Neural progenitor cell (in vitro differentiated cells): ENCODE results near the gene RAB3GAP2. TPM values are rescaled to one million over a fixed set of nuclear protein-coding genes. Genes with fewer than 3 reads are reported as not detected.

ENCODE experiments used
- DNase-seq: peaks from one replicate; pipeline ENCODE4 v3.0.0-alpha.2; 2016; ENCODE audit warnings: low spot score
- H2AFZ ChIP-seq: fragments of 200-600 bp; sonication (generic); replicated peaks from 2 replicates; pipeline ENCODE4 v1.6.1; 2016; ENCODE audit warnings: antibody characterized with exemption
- H3F3A ChIP-seq: fragments of 200-600 bp; sonication (generic); 2 replicates; pipeline ENCODE4 v1.6.1; 2016; ENCODE audit warnings: antibody characterized with exemption, low read depth
- H3K27ac ChIP-seq: fragments of 200-600 bp; sonication (generic); 2 replicates; pipeline ENCODE4 v1.5.1; 2016; ENCODE audit warnings: mild to moderate bottlenecking
- H3K27me3 ChIP-seq: fragments of 200-600 bp; sonication (generic); 2 replicates; pipeline ENCODE4 v1.6.1; 2016; ENCODE audit warnings: mild to moderate bottlenecking, moderate library complexity
- H3K36me3 ChIP-seq: fragments of 200-600 bp; sonication (generic); 2 replicates; pipeline ENCODE4 v1.5.1; 2016
- H3K4me1 ChIP-seq: fragments of 200-600 bp; sonication (generic); 2 replicates; pipeline ENCODE4 v1.6.1; 2016; ENCODE audit warnings: mixed run types
- H3K4me2 ChIP-seq: fragments of 200-600 bp; sonication (generic); 2 replicates; pipeline ENCODE4 v1.6.1; 2016
- H3K4me3 ChIP-seq: fragments of 200-600 bp; sonication (generic); 2 replicates; pipeline ENCODE4 v1.5.1; 2016
- H3K79me2 ChIP-seq: fragments of 200-600 bp; sonication (generic); 2 replicates; pipeline ENCODE4 v1.6.1; 2016; ENCODE audit warnings: low read depth
- H3K9ac ChIP-seq: fragments of 200-600 bp; sonication (generic); 2 replicates; pipeline ENCODE4 v1.6.1; 2016
- H3K9me3 ChIP-seq: fragments of 200-600 bp; sonication (generic); 2 replicates; pipeline ENCODE4 v1.5.1; 2016; ENCODE audit warnings: low read depth
- H4K20me1 ChIP-seq: fragments of 200-600 bp; sonication (generic); 2 replicates; pipeline ENCODE4 v1.6.1; 2016; ENCODE audit warnings: low read depth
- H3K27ac Mint-ChIP-seq: 3 replicates; pipeline ENCODE4 v1.8.0; 2021; ENCODE audit warnings: mixed read lengths
- H3K27me3 Mint-ChIP-seq: 2 replicates; pipeline ENCODE4 v1.8.0; 2022; ENCODE audit warnings: low read depth, mild to moderate bottlenecking, inconsistent platforms, moderate library complexity, mixed read lengths; ENCODE audit not compliant: insufficient read depth
- H3K36me3 Mint-ChIP-seq: 3 replicates; pipeline ENCODE4 v1.8.0; 2021; ENCODE audit warnings: mixed read lengths
- H3K4me1 Mint-ChIP-seq: 3 replicates; pipeline ENCODE4 v1.8.0; 2021; ENCODE audit warnings: mixed read lengths
- H3K4me3 Mint-ChIP-seq: 3 replicates; pipeline ENCODE4 v1.8.0; 2021; ENCODE audit warnings: mild to moderate bottlenecking, moderate library complexity, mixed read lengths
- H3K9me3 Mint-ChIP-seq: 3 replicates; pipeline ENCODE4 v1.8.0; 2020; ENCODE audit warnings: mixed read lengths
- EZH2 ChIP-seq: fragments of 200-600 bp; sonication (generic); IDR thresholded peaks from 2 replicates; pipeline ENCODE4 v1.6.1; 2017; ENCODE audit warnings: antibody characterized with exemption, mild to moderate bottlenecking, moderate library complexity
- EZH2phosphoT487 ChIP-seq: fragments of 200-600 bp; sonication (generic); IDR thresholded peaks from 2 replicates; pipeline ENCODE4 v1.6.1; 2017; ENCODE audit warnings: antibody characterized with exemption
- total RNA-seq: library from RNA; depleted of rRNA; stranded (reverse); fragments of >200 nt; gene quantifications from 2 replicates; pipeline ENCODE4 v1.2.3, GENCODE V29; 2015; ENCODE audit warnings: low replicate concordance
- TF ChIP-seq, protein P1 (sequence below): fragments of 200-600 bp; sonication (generic); IDR thresholded peaks from 2 replicates; pipeline ENCODE4 v1.5.1; 2017; ENCODE audit warnings: antibody characterized with exemption, mild to moderate bottlenecking

Gene RAB3GAP2
- total RNA-seq, 1 donor from 2014 or later, result 36.4 TPM

DNA sequence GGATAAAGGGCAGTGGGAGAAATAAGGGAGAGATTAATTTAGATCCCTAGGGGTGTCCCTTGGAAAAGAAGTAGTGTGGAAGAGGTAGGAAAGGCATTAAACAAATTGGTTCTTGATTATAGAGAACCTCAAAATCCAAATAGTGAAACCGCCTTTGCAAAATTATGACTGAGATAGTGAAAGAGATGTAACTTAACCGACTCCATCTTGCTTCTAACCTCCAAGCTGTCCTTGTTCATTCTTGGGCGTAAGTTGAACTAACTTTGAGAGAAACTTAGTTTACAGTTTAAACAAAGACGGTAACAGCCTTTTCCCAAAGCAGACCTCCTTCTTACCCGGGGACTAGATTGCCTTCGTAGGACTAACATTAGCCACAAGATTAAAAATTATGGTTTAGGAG lies 3.2 kb upstream of the RAB3GAP2 start:
- peak overlapping the region; percentile 91 for H2AFZ ChIP-seq

DNA sequence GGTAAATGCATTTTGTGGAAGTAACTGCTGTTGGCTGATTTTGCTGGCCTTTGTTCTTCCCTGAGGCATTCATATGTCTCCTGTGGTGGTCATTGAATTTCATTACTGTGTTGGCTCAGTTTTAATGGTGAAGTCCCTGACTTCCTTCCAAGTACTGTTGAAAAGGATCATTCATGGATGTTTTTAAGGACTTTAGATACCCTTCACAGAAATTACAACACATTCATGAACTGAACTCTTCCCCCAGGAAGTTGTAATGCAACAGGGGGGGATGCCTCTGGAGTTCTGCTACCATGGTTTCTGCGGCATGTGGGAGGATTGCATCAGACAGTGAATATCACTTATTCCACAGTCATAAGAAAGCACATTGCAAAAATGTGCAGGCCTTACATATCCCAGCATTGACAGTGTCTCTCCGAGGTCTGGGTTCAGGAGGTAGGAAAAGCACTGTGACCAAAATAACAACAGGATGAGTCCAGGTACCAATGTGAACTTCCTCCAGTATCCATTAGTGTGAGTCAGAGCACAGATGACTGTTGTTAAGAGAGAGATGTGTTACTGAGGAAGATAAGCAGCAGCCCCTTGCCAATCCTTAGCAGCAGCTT lies 2.1 kb upstream of the RAB3GAP2 start:
- Mint-ChIP-seq H3K4me1 (peaks cover 18% of the 10 kb centered on the region), H3K9me3 (no peaks in the 10 kb centered on the region), H3K4me3 (peak overlapping the region; percentile 40), H3K27ac (peak overlapping the region; percentile 82), H3K36me3 (no peaks in the 10 kb centered on the region), H3K27me3 (peaks cover 6% of the 10 kb centered on the region)
- Histone ChIP-seq H3F3A (peaks cover 21% of the 10 kb centered on the region), H3K4me3 (no peak overlapping the region), H3K9ac (no peak overlapping the region), H3K4me1 (peaks cover 29% of the 10 kb centered on the region), H3K27me3 (no peaks in the 10 kb centered on the region), H4K20me1 (peaks cover 6% of the 10 kb centered on the region), H3K9me3 (no peaks in the 10 kb centered on the region), H3K4me2 (no peak overlapping the region), H3K36me3 (no peaks in the 10 kb centered on the region), H3K79me2 (peaks cover 27% of the 10 kb centered on the region), H2AFZ (peak overlapping the region; percentile 91), H3K27ac (no peak overlapping the region)
- TF ChIP-seq EZH2 (no peak), EZH2phosphoT487 (no peak)
- TF ChIP-seq, protein P1, sequence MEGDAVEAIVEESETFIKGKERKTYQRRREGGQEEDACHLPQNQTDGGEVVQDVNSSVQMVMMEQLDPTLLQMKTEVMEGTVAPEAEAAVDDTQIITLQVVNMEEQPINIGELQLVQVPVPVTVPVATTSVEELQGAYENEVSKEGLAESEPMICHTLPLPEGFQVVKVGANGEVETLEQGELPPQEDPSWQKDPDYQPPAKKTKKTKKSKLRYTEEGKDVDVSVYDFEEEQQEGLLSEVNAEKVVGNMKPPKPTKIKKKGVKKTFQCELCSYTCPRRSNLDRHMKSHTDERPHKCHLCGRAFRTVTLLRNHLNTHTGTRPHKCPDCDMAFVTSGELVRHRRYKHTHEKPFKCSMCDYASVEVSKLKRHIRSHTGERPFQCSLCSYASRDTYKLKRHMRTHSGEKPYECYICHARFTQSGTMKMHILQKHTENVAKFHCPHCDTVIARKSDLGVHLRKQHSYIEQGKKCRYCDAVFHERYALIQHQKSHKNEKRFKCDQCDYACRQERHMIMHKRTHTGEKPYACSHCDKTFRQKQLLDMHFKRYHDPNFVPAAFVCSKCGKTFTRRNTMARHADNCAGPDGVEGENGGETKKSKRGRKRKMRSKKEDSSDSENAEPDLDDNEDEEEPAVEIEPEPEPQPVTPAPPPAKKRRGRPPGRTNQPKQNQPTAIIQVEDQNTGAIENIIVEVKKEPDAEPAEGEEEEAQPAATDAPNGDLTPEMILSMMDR, result no peak
- DNase-seq, result no peak

More for the DNA sequence above, 3.2 kb upstream of the RAB3GAP2 start:
- no peaks in the 10 kb centered on the region for H3K9me3 Mint-ChIP-seq
- H3F3A ChIP-seq, result peaks cover 21% of the 10 kb centered on the region
- no peak overlapping the region for H3K27ac ChIP-seq
- H3K4me3 Mint-ChIP-seq, result no peak overlapping the region
- peaks cover 18% of the 10 kb centered on the region for H3K4me1 Mint-ChIP-seq
- H3K9ac ChIP-seq, result no peak overlapping the region
- H3K4me1 ChIP-seq, result peaks cover 25% of the 10 kb centered on the region
- TF ChIP-seq EZH2phosphoT487, result no peak
- no peak for TF ChIP-seq EZH2
- TF ChIP-seq, protein P1, result no peak
- H3K36me3 Mint-ChIP-seq, result no peaks in the 10 kb centered on the region
- no peaks in the 10 kb centered on the region for H3K9me3 ChIP-seq
- peaks cover 6% of the 10 kb centered on the region for H4K20me1 ChIP-seq
- H3K27ac Mint-ChIP-seq, result no peak overlapping the region
- peaks cover 16% of the 10 kb centered on the region for H3K79me2 ChIP-seq
- H3K4me3 ChIP-seq, result no peak overlapping the region
- H3K27me3 Mint-ChIP-seq, result peaks cover 6% of the 10 kb centered on the region
- no peaks in the 10 kb centered on the region for H3K27me3 ChIP-seq
- no peak for DNase-seq
- no peak overlapping the region for H3K4me2 ChIP-seq
- no peaks in the 10 kb centered on the region for H3K36me3 ChIP-seq

DNA sequence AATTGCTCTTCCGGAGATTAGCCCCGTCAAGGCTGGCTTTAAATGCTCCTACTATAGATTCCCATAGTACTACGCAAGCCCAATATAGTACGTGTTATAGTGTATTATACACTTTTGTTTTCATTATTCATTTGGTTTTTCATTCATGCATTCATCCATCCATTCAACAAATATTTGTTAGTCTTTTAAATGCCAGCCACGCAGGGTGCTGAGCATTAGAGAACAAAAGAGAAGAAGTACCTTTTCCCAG lies 513 bp upstream of the RAB3GAP2 start:
- Histone ChIP-seq H3K9me3 (no peaks in the 10 kb centered on the region), H3K4me3 (peak overlapping the region; percentile 75), H4K20me1 (peaks cover 10% of the 10 kb centered on the region), H3K4me2 (peak overlapping the region; percentile 98), H2AFZ (peak overlapping the region; percentile 79), H3K27ac (peak overlapping the region; percentile 78), H3K36me3 (no peaks in the 10 kb centered on the region), H3F3A (peaks cover 21% of the 10 kb centered on the region), H3K4me1 (peaks cover 29% of the 10 kb centered on the region), H3K9ac (no peak overlapping the region), H3K79me2 (peaks cover 42% of the 10 kb centered on the region), H3K27me3 (no peaks in the 10 kb centered on the region)
- Mint-ChIP-seq H3K36me3 (peaks cover 12% of the 10 kb centered on the region), H3K9me3 (peaks cover 3% of the 10 kb centered on the region), H3K27me3 (peaks cover 6% of the 10 kb centered on the region), H3K4me3 (no peak overlapping the region), H3K4me1 (peaks cover 18% of the 10 kb centered on the region), H3K27ac (peak overlapping the region; percentile 86)
- no peak for DNase-seq
- TF ChIP-seq EZH2phosphoT487 (no peak), EZH2 (no peak)
- TF ChIP-seq, protein P1, result no peak
